Heart right ventricle (tissue), 16 donors: Measurements from ENCODE around the gene ATP6AP1. TPM values are rescaled to one million over a fixed set of nuclear protein-coding genes. Genes with fewer than 3 reads are reported as not detected.

Experiments
- ATAC-seq, 8 donors: fragments of 200-7000 bp; cut with Tn5 transposase; one replicate each; pipeline ENCODE4 v1.9.1; 2020; ENCODE audit warnings: mild to moderate bottlenecking in 8 of 8, moderate library complexity in 8 of 8, moderate number of reproducible peaks in 1 of 8
- DNase-seq, 2 donors: peaks; one replicate each; pipeline ENCODE4 v3.0.0-alpha.2; 2020
- H3K27ac ChIP-seq, 10 donors: fragments of 200-600 bp; sonication (generic) in 2 of 10; one replicate each; pipeline versions ENCODE4 v1.5.0 to v1.8.0; 2020 to 2022; ENCODE audit warnings: mild to moderate bottlenecking in 3 of 10
- H3K27me3 ChIP-seq, 7 donors: fragments of 200-600 bp; one replicate each; pipeline ENCODE4 v1.8.0; 2021 to 2022; ENCODE audit warnings: mild to moderate bottlenecking in 2 of 7
- H3K36me3 ChIP-seq, 9 donors: fragments of 200-600 bp; sonication (generic) in 1 of 9; one replicate each; pipeline versions ENCODE4 v1.5.0 to v1.8.0; 2020 to 2022; ENCODE audit warnings: mild to moderate bottlenecking in 2 of 9
- H3K4me1 ChIP-seq, 9 donors: fragments of 200-600 bp; sonication (generic) in 1 of 9; one replicate each; pipeline versions ENCODE4 v1.5.0 to v1.8.0; 2020 to 2022; ENCODE audit warnings: mild to moderate bottlenecking in 4 of 9
- H3K4me3 ChIP-seq, 10 donors: fragments of 200-600 bp; sonication (generic) in 2 of 10; one replicate each; pipeline versions ENCODE4 v1.5.0 to v1.8.0; 2020 to 2022; ENCODE audit warnings: mild to moderate bottlenecking in 7 of 10, moderate library complexity in 2 of 10
- H3K9me3 ChIP-seq, 11 donors: fragments of 200-600 bp in 10 of 11; sonication (generic) in 2 of 11; one replicate each; pipeline versions ENCODE4 v1.5.0 to v1.8.0; 2013 to 2022; ENCODE audit warnings: mild to moderate bottlenecking in 2 of 11, control low read depth in 1 of 11, moderate library complexity in 1 of 11
- WGBS, 2 donors: extraction: QIAGEN DNeasy Blood & Tissue Kit; methylation state at CpG; one replicate each; pipeline ENCODE4 v1.1.7; 2013; ENCODE audit warnings: inconsistent platforms in 1 of 2; 5-methylcytosine and 5-hydroxymethylcytosine counted together
- intact Hi-C, 10 donors: fragments of 100-400 bp; cut with DNase I; formaldehyde crosslinking; loops; one replicate each; pipeline versions ENCODE4 v1.11.1 to v1.14.2; 2022
- long read RNA-seq, 3 donors: library from polyadenylated mRNA; unstranded; transcript quantifications; one replicate each; pipeline ENCODE4 v2.0.0, GENCODE V29; 2020 to 2021
- polyA plus RNA-seq, 2 donors: library from polyadenylated mRNA; stranded (reverse); fragments of 200-250 nt; gene quantifications; one replicate each; pipeline ENCODE4 v1.2.3, GENCODE V29; 2013
- total RNA-seq, 10 donors: library from RNA; stranded (reverse); fragmentation: NEBNext Ultra II Directional in 3 of 10; extraction: Animal tissue kit (Norgen Biotek cat#: 25700) in 3 of 10; gene quantifications; one replicate each; pipeline versions ENCODE4 v1.2.1 to v1.2.4, GENCODE V29; 2021 to 2023
- TF ChIP-seq, protein P1 (sequence below), 9 donors: fragments of 200-600 bp; sonication (generic) in 2 of 9; IDR thresholded peaks; one replicate each; pipeline versions ENCODE4 v1.5.0 to v1.8.0; 2021 to 2022; ENCODE audit warnings: antibody characterized with exemption in 9 of 9, mild to moderate bottlenecking in 5 of 9, moderate library complexity in 1 of 9
- donor health status: Arrhythmogenic right ventricular cardiomyopathy.
- donor health status: ischemic (EF 13 %, LVEDD 7.1; RV severe dilation, severe dysfunction).
- donor health status: healthy with polysubstance abuse.
- donor health status: DM: no; HTN: yes; CAD: no.
- donor health status: DM: no; HTN: no; CAD: no.
- donor health status: ischemic (EF 25% LVEDD 6.9; RV normal size, moderate dysfunction).
- donor health status: ischemic (EF 25% LVEDD 5.7; RV mildly dilated, moderate dysfunction).
- donor health status: healthy.
- donor health status: DM: yes; HTN: yes; CAD: no.
- donor health status: Ischemic cardiomyopathy.
- donor health status: ischemic (EF 35%, LVEDD 5.7; RV mildly dilated, moderate dysfunction).
- donor health status: nonischemic (EF 11% LVEDD 7.7; RV severe dilation, severe dysfunction).
- donor health status: DM: yes; HTN: yes; CAD: no.
- donor health status: PGD.
- donor health status: ischemic (EF 29% LVEDD 5.4; RV normal size, mild dysfunction).
- donor health status: nonischemic (EF 23%, LVEDD 6.1; RV moderate dilation, normal function).

Gene ATP6AP1
- total RNA-seq (100 to 1,000 TPM in 3 of 10 donors, 10 to 100 TPM in 7; 69.5 to 113 (median 90.6) TPM), polyA plus RNA-seq (100 to 1,000 TPM in 1 of 2 donors, 10 to 100 TPM in 1; 26.0 to 103 TPM)
- long read RNA-seq, donor 1, transcript ATP6AP1-201 (10 exons, 2,099 nt) = major isoform, 112 of 138 reads
- long read RNA-seq, donor 1, partial matches to known transcripts = 7 of 138 reads
- long read RNA-seq, donor 1, other reads (novel, unspliced or antisense) = 18 of 138 reads
- long read RNA-seq, donor 2, full-length matches to known transcripts = 117 of 148 reads
- long read RNA-seq, donor 2, partial matches to known transcripts = 29 of 148 reads
- long read RNA-seq, donor 2, other reads (novel, unspliced or antisense) = 2 of 148 reads
- long read RNA-seq, donor 3, transcript ATP6AP1-201 (10 exons, 2,099 nt) = major isoform, 270 of 310 reads
- long read RNA-seq, donor 3, transcript ATP6AP1-209 (9 exons, 2,079 nt) = minor isoform, 9 of 310 reads
- long read RNA-seq, donor 3, partial matches to known transcripts = 27 of 310 reads
- long read RNA-seq, donor 3, other reads (novel, unspliced or antisense) = 4 of 310 reads

DNA sequence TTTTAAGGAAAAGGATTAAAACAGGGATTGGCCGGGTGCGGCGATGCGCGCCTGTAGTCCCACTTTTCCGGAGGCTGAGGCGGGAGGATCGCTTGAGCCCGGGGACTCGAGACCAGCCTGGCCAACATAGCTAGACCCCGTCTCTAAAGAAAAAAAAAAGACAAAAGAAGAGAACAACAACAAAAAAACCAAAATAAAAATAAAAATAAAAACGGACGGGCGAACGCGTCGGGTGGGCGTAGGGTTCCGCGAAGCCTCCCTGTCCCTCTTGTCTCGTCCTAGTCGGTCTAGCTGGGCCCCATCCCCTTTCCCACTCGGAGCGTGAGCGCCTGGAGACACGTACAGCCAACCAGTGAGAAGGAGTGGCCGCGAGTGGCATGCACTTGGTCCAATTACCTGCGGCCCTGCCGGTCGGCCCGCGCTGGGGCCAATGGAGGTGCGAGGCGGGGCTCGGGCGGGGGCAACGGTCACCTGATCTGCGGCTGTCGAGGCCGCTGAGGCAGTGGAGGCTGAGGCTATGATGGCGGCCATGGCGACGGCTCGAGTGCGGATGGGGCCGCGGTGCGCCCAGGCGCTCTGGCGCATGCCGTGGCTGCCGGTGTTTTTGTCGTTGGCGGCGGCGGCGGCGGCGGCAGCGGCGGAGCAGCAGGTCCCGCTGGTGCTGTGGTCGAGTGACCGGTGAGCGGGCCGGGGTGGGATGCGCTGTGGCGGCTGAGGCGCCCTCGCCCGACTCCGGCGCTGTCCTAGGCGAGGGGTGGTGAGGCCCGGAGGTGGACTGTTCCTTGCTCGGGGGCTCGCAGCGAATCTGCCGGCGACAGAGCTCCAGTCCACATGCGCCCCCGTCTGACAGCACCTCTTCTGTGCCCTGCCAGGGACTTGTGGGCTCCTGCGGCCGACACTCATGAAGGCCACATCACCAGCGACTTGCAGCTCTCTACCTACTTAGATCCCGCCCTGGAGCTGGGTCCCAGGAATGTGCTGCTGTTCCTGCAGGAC is at the start of gene ATP6AP1:
Gene ATP6AP1, plus strand, starts transcription at position 502 of the 996 bp plus-strand sequence. Its CDS starts 16 bp downstream, at position 518.
- Histone ChIP-seq H3K4me1 (peaks cover 0 to 30% (median 17%) of the 10 kb centered on the region in 9 donors), H3K27me3 (no peaks in the 10 kb centered on the region), H3K9me3 (no peaks in the 10 kb centered on the region), H3K27ac (peak within 1 kb of the TSS; percentile 58 to 90 (median 82)), H3K4me3 (peak within 1 kb of the TSS; percentile 58 to 87 (median 76)), H3K36me3 (peaks cover 0 to 18% (median 0%) of the 10 kb centered on the region in 9 donors)
- WGBS, 2 donors = 7 to 14% methylated on average over 56 to 87 of the region's 87 CpGs
- ATAC-seq = peak; percentile 95 to 99 (median 98)
- intact Hi-C loops = no loop called here
- TF ChIP-seq, protein P1, sequence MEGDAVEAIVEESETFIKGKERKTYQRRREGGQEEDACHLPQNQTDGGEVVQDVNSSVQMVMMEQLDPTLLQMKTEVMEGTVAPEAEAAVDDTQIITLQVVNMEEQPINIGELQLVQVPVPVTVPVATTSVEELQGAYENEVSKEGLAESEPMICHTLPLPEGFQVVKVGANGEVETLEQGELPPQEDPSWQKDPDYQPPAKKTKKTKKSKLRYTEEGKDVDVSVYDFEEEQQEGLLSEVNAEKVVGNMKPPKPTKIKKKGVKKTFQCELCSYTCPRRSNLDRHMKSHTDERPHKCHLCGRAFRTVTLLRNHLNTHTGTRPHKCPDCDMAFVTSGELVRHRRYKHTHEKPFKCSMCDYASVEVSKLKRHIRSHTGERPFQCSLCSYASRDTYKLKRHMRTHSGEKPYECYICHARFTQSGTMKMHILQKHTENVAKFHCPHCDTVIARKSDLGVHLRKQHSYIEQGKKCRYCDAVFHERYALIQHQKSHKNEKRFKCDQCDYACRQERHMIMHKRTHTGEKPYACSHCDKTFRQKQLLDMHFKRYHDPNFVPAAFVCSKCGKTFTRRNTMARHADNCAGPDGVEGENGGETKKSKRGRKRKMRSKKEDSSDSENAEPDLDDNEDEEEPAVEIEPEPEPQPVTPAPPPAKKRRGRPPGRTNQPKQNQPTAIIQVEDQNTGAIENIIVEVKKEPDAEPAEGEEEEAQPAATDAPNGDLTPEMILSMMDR (IDR thresholded peaks at IDR 0.05) = peak in 2 of 9 donors; percentile 30
- DNase-seq = peak; percentile 92 to 94

DNA sequence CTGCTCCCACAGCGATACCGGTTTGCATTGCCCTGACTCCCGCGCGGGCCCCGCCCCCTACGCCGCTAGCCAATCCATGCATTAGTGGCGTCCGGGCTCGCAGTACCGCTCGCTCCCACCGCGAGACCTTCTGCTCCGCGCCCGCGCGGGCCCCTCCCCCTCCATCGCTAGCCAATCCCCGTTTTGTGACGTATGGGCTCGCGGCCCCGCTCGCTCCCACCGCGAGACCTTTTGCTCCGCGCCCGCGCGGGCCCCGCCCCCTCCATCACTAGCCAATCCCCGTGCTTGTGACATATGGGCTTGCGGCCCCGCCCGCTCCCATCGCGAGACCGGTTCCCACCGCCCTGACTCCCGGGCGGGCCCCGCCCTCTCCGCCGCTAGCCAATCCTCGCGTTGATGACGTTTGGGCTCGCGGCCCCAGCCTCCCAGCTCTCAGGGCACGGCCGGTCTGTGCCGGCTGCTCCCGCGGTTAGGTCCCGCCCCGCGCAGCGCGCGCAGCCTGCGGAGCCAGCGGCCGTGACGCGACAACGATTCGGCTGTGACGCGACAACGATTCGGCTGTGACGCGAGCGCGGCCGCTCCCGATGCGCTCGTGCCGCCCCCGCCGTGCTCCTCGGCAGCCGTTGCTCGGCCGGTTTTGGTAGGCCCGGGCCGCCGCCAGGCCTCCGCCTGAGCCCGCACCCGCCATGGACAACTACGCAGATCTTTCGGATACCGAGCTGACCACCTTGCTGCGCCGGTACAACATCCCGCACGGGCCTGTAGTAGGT is 49.5 kb upstream of the ATP6AP1 start, which contains the start of gene EMD:
Gene EMD, plus strand, starts transcription at position 497 of the 770 bp plus-strand sequence. Its CDS starts 190 bp downstream, at position 687.
- H3K9me3 ChIP-seq = peaks cover 0 to 6% (median 0%) of the 10 kb centered on the region in 11 donors
- H3K4me1 ChIP-seq = peaks cover 0 to 27% (median 18%) of the 10 kb centered on the region in 9 donors
- H3K4me3 ChIP-seq = peak within 1 kb of the TSS; percentile 53 to 93 (median 82)
- intact Hi-C loops = no loop called here
- WGBS, 2 donors = 0% methylated on average over 33 to 86 of the region's 103 CpGs
- ATAC-seq = peak; percentile 87 to 95 (median 92)
- DNase-seq = peak; percentile 96 to 97
- H3K27ac ChIP-seq = peak within 1 kb of the TSS; percentile 92 to 99 (median 98)
- H3K27me3 ChIP-seq = no peaks in the 10 kb centered on the region
- H3K36me3 ChIP-seq = peaks cover 0 to 20% (median 0%) of the 10 kb centered on the region in 9 donors
- TF ChIP-seq, protein P1 (IDR thresholded peaks at IDR 0.05) = peak in 1 of 9 donors; percentile 6

DNA sequence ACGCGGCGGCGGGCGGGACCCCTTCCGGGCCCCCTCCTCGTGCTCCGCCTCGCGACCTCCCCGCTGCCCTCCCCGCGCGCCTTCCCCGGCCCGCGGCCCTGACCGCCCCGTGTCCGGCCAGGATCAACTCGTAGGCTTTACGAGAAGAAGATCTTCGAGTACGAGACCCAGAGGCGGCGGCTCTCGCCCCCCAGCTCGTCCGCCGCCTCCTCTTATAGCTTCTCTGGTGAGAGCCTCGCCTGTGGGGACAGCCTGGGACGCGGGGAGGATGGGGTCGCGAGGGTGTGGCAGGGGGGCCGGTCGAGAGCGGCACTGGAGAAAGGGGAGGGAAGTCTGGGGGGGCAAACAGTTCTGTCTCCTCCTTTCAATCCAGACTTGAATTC is 48.9 kb upstream of the ATP6AP1 start:
- TF ChIP-seq, protein P1 (IDR thresholded peaks at IDR 0.05) = no peak
- Histone ChIP-seq H3K4me1 (peaks cover 0 to 29% (median 15%) of the 10 kb centered on the region in 9 donors), H3K36me3 (peaks cover 0 to 20% (median 0%) of the 10 kb centered on the region in 9 donors), H3K27me3 (no peaks in the 10 kb centered on the region), H3K27ac (peak overlapping the region; percentile 91 to 99 (median 98)), H3K9me3 (peaks cover 0 to 6% (median 0%) of the 10 kb centered on the region in 11 donors), H3K4me3 (peak overlapping the region; percentile 53 to 93 (median 82))
- intact Hi-C loops = no loop called here
- DNase-seq (no peak), ATAC-seq (peak in 1 of 8 donors; percentile 1)
- 0% methylated on average over 5 to 37 of the region's 38 CpGs for WGBS, 2 donors
